Right renal pelvis (tissue), 4 donors: ENCODE measurements around the gene RAMACL. TPM values are rescaled to one million over a fixed set of nuclear protein-coding genes. Genes with fewer than 3 reads are reported as not detected.
"Not testable (repeated sequence)": the region's sequence is repeated elsewhere in the genome, so short reads cannot be mapped to it uniquely, and the experiment has no call there.

Source experiments
- DNase-seq, 4 donors: peaks; one replicate each; pipeline ENCODE4 v3.0.0-alpha.2; 2013; ENCODE audit warnings: low read depth in 4 of 4, low spot score in 3 of 4, missing footprints in 1 of 4
- polyA plus RNA-seq, 4 donors: library from polyadenylated mRNA; unstranded; fragments of 120-200 nt; gene quantifications; one replicate each; pipeline ENCODE4 v1.2.1, GENCODE V29; 2013; ENCODE audit not compliant: insufficient read length in 4 of 4

The RAMACL gene
- polyA plus RNA-seq, 4 donors, result 0.35 to 3.7 TPM; not detected in 2

- DNase-seq, result not testable (repeated sequence)
Measured at GRCh38 chr6:166539011-166539385, 47.5 kb downstream of the RAMACL start.

GRCh38 chr6:166538297-166539010, 48.0 kb downstream of the RAMACL start:
- no peak for DNase-seq

GRCh38 chr6:166534658-166535406, 51.6 kb downstream of the RAMACL start:
- DNase-seq, result no peak

- no peak for DNase-seq
Measured at GRCh38 chr6:166533205-166533824, 53.2 kb downstream of the RAMACL start.

Other genes starting within 250 kb of the RAMACL start
- gene SFT2D1, start 244.1 kb downstream of the RAMACL start, polyA plus RNA-seq, result 10 to 100 TPM; 67.9 to 80.0 (median 77.2) TPM
- gene MPC1, start 203.7 kb downstream of the RAMACL start, polyA plus RNA-seq, result 10 to 100 TPM; 85.9 to 98.8 (median 90.0) TPM
- gene RPS6KA2, start 40.6 kb upstream of the RAMACL start, polyA plus RNA-seq, result 10 to 100 TPM; 30.6 to 35.7 (median 34.4) TPM